ENCODE data around the gene GJA3.

Gene GJA3

GRCh38 chr13:20198781-20199180, 37.9 kb upstream of the GJA3 start:
- Histone ChIP-seq H3K4me3 (ENCODE audit: low read depth, low read length) (no peak overlapping the region), H2BK12ac (ENCODE audit: low read length) (no peak overlapping the region), H3K4me2 (ENCODE audit: low read length) (no peak overlapping the region), H4K12ac (ENCODE audit: low read depth, low read length) (no peak overlapping the region), H2AFZ (ENCODE audit: insufficient read depth, low read length, poor library complexity) (no peak overlapping the region), H3K23ac (ENCODE audit: low read length) (no peak overlapping the region), H3K4ac (ENCODE audit: low read depth, low read length) (no peak overlapping the region), H3K27ac (ENCODE audit: low read depth, low read length) (no peak overlapping the region), H3K9me3 (ENCODE audit: insufficient read depth, low read depth, low read length) (peaks cover 4% of the 10 kb centered on the region), H2BK120ac (ENCODE audit: insufficient read depth, low read length, poor library complexity) (no peak overlapping the region), H3K79me1 (ENCODE audit: low read length) (no peaks in the 10 kb centered on the region), H3K36me3 (ENCODE audit: control insufficient read depth in 1 of 2, insufficient read depth in 2 of 2, low read length in 2 of 2) (peaks cover 0 to 3% of the 10 kb centered on the region in 2 experiments), H3K9ac (ENCODE audit: low read length) (no peak overlapping the region), H2BK5ac (ENCODE audit: low read depth, low read length, poor library complexity) (no peak overlapping the region), H3K14ac (ENCODE audit: low read length) (no peak overlapping the region), H3K18ac (ENCODE audit: low read length) (no peak overlapping the region), H3K79me2 (ENCODE audit: control insufficient read depth, insufficient read depth, low read length, poor library complexity) (no peaks in the 10 kb centered on the region), H3K4me1 (ENCODE audit: control insufficient read depth in 1 of 2, insufficient read depth in 2 of 2, low read length in 2 of 2) (no peaks in the 10 kb centered on the region), H4K91ac (ENCODE audit: low read depth, low read length) (no peak overlapping the region), H2AK5ac (ENCODE audit: low read length) (no peak overlapping the region), H3K27me3 (ENCODE audit: insufficient read depth, low read length) (peaks cover 12% of the 10 kb centered on the region), H4K8ac (ENCODE audit: low read depth, low read length) (no peak overlapping the region)
- WGBS (ENCODE audit: extremely low coverage, insufficient coverage, insufficient read length): no CpG with 5 or more reads among the region's 1 CpG
- no peak for DNase-seq

- Histone ChIP-seq H3K4ac (ENCODE audit: low read depth, low read length) (no peak overlapping the region), H3K18ac (ENCODE audit: low read length) (no peak overlapping the region), H2AK5ac (ENCODE audit: low read length) (no peak overlapping the region), H3K79me1 (ENCODE audit: low read length) (no peaks in the 10 kb centered on the region), H3K79me2 (ENCODE audit: control insufficient read depth, insufficient read depth, low read length, poor library complexity) (no peaks in the 10 kb centered on the region), H3K14ac (ENCODE audit: low read length) (no peak overlapping the region), H4K8ac (ENCODE audit: low read depth, low read length) (no peak overlapping the region), H3K23ac (ENCODE audit: low read length) (no peak overlapping the region), H2BK120ac (ENCODE audit: insufficient read depth, low read length, poor library complexity) (no peak overlapping the region), H3K27me3 (ENCODE audit: insufficient read depth, low read length) (peaks cover 25% of the 10 kb centered on the region), H3K9ac (ENCODE audit: low read length) (no peak overlapping the region), H3K9me3 (ENCODE audit: insufficient read depth, low read depth, low read length) (peaks cover 4% of the 10 kb centered on the region), H3K27ac (ENCODE audit: low read depth, low read length) (no peak overlapping the region), H2BK12ac (ENCODE audit: low read length) (peak overlapping the region; percentile 27), H3K4me2 (ENCODE audit: low read length) (no peak overlapping the region), H2BK5ac (ENCODE audit: low read depth, low read length, poor library complexity) (no peak overlapping the region), H3K36me3 (ENCODE audit: control insufficient read depth in 1 of 2, insufficient read depth in 2 of 2, low read length in 2 of 2) (peaks cover 0 to 3% of the 10 kb centered on the region in 2 experiments), H2AFZ (ENCODE audit: insufficient read depth, low read length, poor library complexity) (no peak overlapping the region), H4K91ac (ENCODE audit: low read depth, low read length) (no peak overlapping the region), H4K12ac (ENCODE audit: low read depth, low read length) (no peak overlapping the region), H3K4me1 (ENCODE audit: control insufficient read depth in 1 of 2, insufficient read depth in 2 of 2, low read length in 2 of 2) (peaks cover 0 to 7% of the 10 kb centered on the region in 2 experiments), H3K4me3 (ENCODE audit: low read depth, low read length) (no peak overlapping the region)
- 100% methylated on average over 1 of the region's 5 CpGs for WGBS (ENCODE audit: extremely low coverage, insufficient coverage, insufficient read length)
- peak in 1 of 2 donors; percentile 65 for DNase-seq
These were observed 36.5 kb upstream of the GJA3 start for GRCh38 chr13:20197361-20197834.

GRCh38 chr13:20195801-20196200, 34.9 kb upstream of the GJA3 start:
- Histone ChIP-seq H3K4me3 (ENCODE audit: low read depth, low read length) (no peak overlapping the region), H3K4me1 (ENCODE audit: control insufficient read depth in 1 of 2, insufficient read depth in 2 of 2, low read length in 2 of 2) (peaks cover 0 to 10% of the 10 kb centered on the region in 2 experiments), H3K27ac (ENCODE audit: low read depth, low read length) (no peak overlapping the region), H3K23ac (ENCODE audit: low read length) (no peak overlapping the region), H3K14ac (ENCODE audit: low read length) (no peak overlapping the region), H2BK12ac (ENCODE audit: low read length) (no peak overlapping the region), H4K8ac (ENCODE audit: low read depth, low read length) (no peak overlapping the region), H3K79me1 (ENCODE audit: low read length) (no peaks in the 10 kb centered on the region), H3K9me3 (ENCODE audit: insufficient read depth, low read depth, low read length) (peaks cover 3% of the 10 kb centered on the region), H2AK5ac (ENCODE audit: low read length) (no peak overlapping the region), H3K9ac (ENCODE audit: low read length) (no peak overlapping the region), H4K91ac (ENCODE audit: low read depth, low read length) (no peak overlapping the region), H2BK5ac (ENCODE audit: low read depth, low read length, poor library complexity) (no peak overlapping the region), H2BK120ac (ENCODE audit: insufficient read depth, low read length, poor library complexity) (no peak overlapping the region), H3K27me3 (ENCODE audit: insufficient read depth, low read length) (peaks cover 26% of the 10 kb centered on the region), H3K4me2 (ENCODE audit: low read length) (no peak overlapping the region), H2AFZ (ENCODE audit: insufficient read depth, low read length, poor library complexity) (no peak overlapping the region), H3K79me2 (ENCODE audit: control insufficient read depth, insufficient read depth, low read length, poor library complexity) (no peaks in the 10 kb centered on the region), H4K12ac (ENCODE audit: low read depth, low read length) (no peak overlapping the region), H3K36me3 (ENCODE audit: control insufficient read depth in 1 of 2, insufficient read depth in 2 of 2, low read length in 2 of 2) (peaks cover 0 to 3% of the 10 kb centered on the region in 2 experiments), H3K18ac (ENCODE audit: low read length) (no peak overlapping the region), H3K4ac (ENCODE audit: low read depth, low read length) (no peak overlapping the region)
- WGBS (ENCODE audit: extremely low coverage, insufficient coverage, insufficient read length): no CpG with 5 or more reads among the region's 8 CpGs
- no peak for DNase-seq

- H4K12ac ChIP-seq (ENCODE audit: low read depth, low read length): no peak overlapping the region
- H4K91ac ChIP-seq (ENCODE audit: low read depth, low read length): no peak overlapping the region
- no peaks in the 10 kb centered on the region for H3K36me3 ChIP-seq (ENCODE audit: control insufficient read depth in 1 of 2, insufficient read depth in 2 of 2, low read length in 2 of 2)
- H2AFZ ChIP-seq (ENCODE audit: insufficient read depth, low read length, poor library complexity): no peak overlapping the region
- peaks cover 26% of the 10 kb centered on the region for H3K27me3 ChIP-seq (ENCODE audit: insufficient read depth, low read length)
- no peak overlapping the region for H3K18ac ChIP-seq (ENCODE audit: low read length)
- H2AK5ac ChIP-seq (ENCODE audit: low read length): no peak overlapping the region
- H3K4me1 ChIP-seq (ENCODE audit: control insufficient read depth in 1 of 2, insufficient read depth in 2 of 2, low read length in 2 of 2): peaks cover 0 to 10% of the 10 kb centered on the region in 2 experiments
- peak in 1 of 2 donors; percentile 13 for DNase-seq
- H2BK5ac ChIP-seq (ENCODE audit: low read depth, low read length, poor library complexity): no peak overlapping the region
- no peak overlapping the region for H2BK120ac ChIP-seq (ENCODE audit: insufficient read depth, low read length, poor library complexity)
- H3K4me2 ChIP-seq (ENCODE audit: low read length): peak overlapping the region; percentile 98
- no peak overlapping the region for H4K8ac ChIP-seq (ENCODE audit: low read depth, low read length)
- no peak overlapping the region for H3K4me3 ChIP-seq (ENCODE audit: low read depth, low read length)
- H3K79me2 ChIP-seq (ENCODE audit: control insufficient read depth, insufficient read depth, low read length, poor library complexity): no peaks in the 10 kb centered on the region
- WGBS (ENCODE audit: extremely low coverage, insufficient coverage, insufficient read length): no CpG with 5 or more reads among the region's 27 CpGs
- H2BK12ac ChIP-seq (ENCODE audit: low read length): no peak overlapping the region
- no peak overlapping the region for H3K4ac ChIP-seq (ENCODE audit: low read depth, low read length)
- H3K14ac ChIP-seq (ENCODE audit: low read length): no peak overlapping the region
- no peak overlapping the region for H3K27ac ChIP-seq (ENCODE audit: low read depth, low read length)
- H3K9ac ChIP-seq (ENCODE audit: low read length): no peak overlapping the region
- H3K9me3 ChIP-seq (ENCODE audit: insufficient read depth, low read depth, low read length): no peaks in the 10 kb centered on the region
- H3K23ac ChIP-seq (ENCODE audit: low read length): no peak overlapping the region
- no peaks in the 10 kb centered on the region for H3K79me1 ChIP-seq (ENCODE audit: low read length)
These were observed 33.2 kb upstream of the GJA3 start for GRCh38 chr13:20193907-20194631.
